Neural cell (in vitro differentiated cells): ENCODE data around the gene ABCB8.
A peak's percentile ranks its signal among the peaks of the same experiment; 100 is the strongest.

Experiments
- CTCF ChIP-seq: fragments of 450-650 bp; IDR thresholded peaks from 2 replicates; pipeline ENCODE4 v1.5.1; 2014; ENCODE audit warnings: antibody characterized with exemption, mild to moderate bottlenecking, moderate library complexity; ENCODE audit not compliant: poor library complexity, severe bottlenecking
- EP300 ChIP-seq: fragments of 450-650 bp; conservative IDR thresholded peaks from 2 replicates; pipeline ENCODE4 v1.6.1; 2014; ENCODE audit warnings: antibody characterized with exemption, mild to moderate bottlenecking, moderate library complexity; ENCODE audit not compliant: poor library complexity, severe bottlenecking
- EZH2 ChIP-seq: fragments of 200-600, 300-800 bp; shearing (Covaris generic), sonication (generic); IDR thresholded peaks from 2 replicates; pipeline ENCODE4 v1.6.1; 2014; ENCODE audit warnings: antibody characterized with exemption, low read length, borderline replicate concordance, mild to moderate bottlenecking; ENCODE audit not compliant: insufficient read depth, poor library complexity, severe bottlenecking
- MXI1 ChIP-seq: fragments of 450-650 bp; conservative IDR thresholded peaks from 2 replicates; pipeline ENCODE4 v1.6.1; 2014; ENCODE audit warnings: antibody characterized with exemption, mild to moderate bottlenecking; ENCODE audit not compliant: poor library complexity, severe bottlenecking
- POLR2AphosphoS5 ChIP-seq: IDR thresholded peaks from 2 replicates; pipeline ENCODE4 v1.6.1; 2012
- RAD21 ChIP-seq: fragments of 450-650 bp; conservative IDR thresholded peaks from 2 replicates; pipeline ENCODE4 v1.6.1; 2014; ENCODE audit warnings: antibody characterized with exemption, mild to moderate bottlenecking, moderate library complexity
- REST ChIP-seq: IDR thresholded peaks from 2 replicates; pipeline ENCODE4 v1.6.1; 2012; ENCODE audit warnings: borderline replicate concordance
- SMC3 ChIP-seq: fragments of 450-650 bp; conservative IDR thresholded peaks from 2 replicates; pipeline ENCODE4 v1.6.1; 2014; ENCODE audit warnings: antibody characterized with exemption, mild to moderate bottlenecking, moderate library complexity; ENCODE audit not compliant: poor library complexity
- TAF1 ChIP-seq: IDR thresholded peaks from 2 replicates; pipeline ENCODE4 v1.6.1; 2012; ENCODE audit warnings: low read depth

- TF ChIP-seq CTCF = no peak
- no peak for TF ChIP-seq POLR2AphosphoS5
- no peak for TF ChIP-seq EZH2
- no peak for TF ChIP-seq EP300
- TF ChIP-seq MXI1 = no peak
- TF ChIP-seq SMC3 = no peak
- TF ChIP-seq TAF1 = peak; percentile 28
- TF ChIP-seq REST = no peak
- TF ChIP-seq RAD21 = peak; percentile 28
These were observed 29.3 kb downstream of the ABCB8 start, which contains the start of gene CDK5 for GRCh38 chr7:151057506-151057988.
